ENCODE results near the gene HPSE.

The HPSE gene

GRCh38 chr4:83272900-83273299 lies 61.7 kb downstream of the HPSE start:
- Histone ChIP-seq H3K9ac (ENCODE audit: low read length) (no peak overlapping the region), H3K79me2 (ENCODE audit: insufficient read depth, low read length) (no peaks in the 10 kb centered on the region), H3K4me3 (ENCODE audit: low read depth, low read length, poor library complexity, severe bottlenecking) (no peak overlapping the region), H3K4me1 (ENCODE audit: insufficient read depth, low read length, severe bottlenecking) (no peaks in the 10 kb centered on the region), H3K27me3 (ENCODE audit: insufficient read depth, low read length) (no peaks in the 10 kb centered on the region), H3K36me3 (ENCODE audit: insufficient read depth, low read length) (peaks cover 14% of the 10 kb centered on the region; the same call in 1 of the 2 replicates), H2AFZ (ENCODE audit: low read length) (no peak overlapping the region), H3K9me2 (ENCODE audit: low read depth, low read length) (no peaks in the 10 kb centered on the region), H4K20me1 (ENCODE audit: insufficient read depth, low read length) (no peaks in the 10 kb centered on the region), H3K4me2 (ENCODE audit: low read length) (no peak overlapping the region), H3K9me3 (ENCODE audit: low read length) (no peaks in the 10 kb centered on the region), H3K27ac (ENCODE audit: low read depth, low read length, poor library complexity, severe bottlenecking) (no peak overlapping the region), H3F3A (ENCODE audit: insufficient read depth, low read length) (no peaks in the 10 kb centered on the region)
- TF ChIP-seq CTCF (IDR thresholded peaks at IDR 0.05; ENCODE audit: low read length), result no peak
- no peak for TF ChIP-seq EZH2 (IDR thresholded peaks at IDR 0.05; ENCODE audit: borderline replicate concordance, low read length)

- H3K36me3 ChIP-seq (ENCODE audit: insufficient read depth, low read length), result peaks cover 14% of the 10 kb centered on the region
- no peak overlapping the region for H3K9ac ChIP-seq (ENCODE audit: low read length)
- H3K4me1 ChIP-seq (ENCODE audit: insufficient read depth, low read length, severe bottlenecking), result no peaks in the 10 kb centered on the region
- H3K27me3 ChIP-seq (ENCODE audit: insufficient read depth, low read length), result no peaks in the 10 kb centered on the region
- TF ChIP-seq CTCF (IDR thresholded peaks at IDR 0.05; ENCODE audit: low read length), result no peak
- TF ChIP-seq EZH2 (IDR thresholded peaks at IDR 0.05; ENCODE audit: borderline replicate concordance, low read length), result no peak
- H3F3A ChIP-seq (ENCODE audit: insufficient read depth, low read length), result no peaks in the 10 kb centered on the region
- no peak overlapping the region for H2AFZ ChIP-seq (ENCODE audit: low read length)
- H3K9me3 ChIP-seq (ENCODE audit: low read length), result no peaks in the 10 kb centered on the region
- no peaks in the 10 kb centered on the region for H3K79me2 ChIP-seq (ENCODE audit: insufficient read depth, low read length)
- no peak overlapping the region for H3K27ac ChIP-seq (ENCODE audit: low read depth, low read length, poor library complexity, severe bottlenecking)
- no peaks in the 10 kb centered on the region for H4K20me1 ChIP-seq (ENCODE audit: insufficient read depth, low read length)
- H3K9me2 ChIP-seq (ENCODE audit: low read depth, low read length), result no peaks in the 10 kb centered on the region
- H3K4me3 ChIP-seq (ENCODE audit: low read depth, low read length, poor library complexity, severe bottlenecking), result no peak overlapping the region
- H3K4me2 ChIP-seq (ENCODE audit: low read length), result no peak overlapping the region
Measured at GRCh38 chr4:83269256-83269655, 65.4 kb downstream of the HPSE start.

- Histone ChIP-seq H3K9me3 (ENCODE audit: low read length) (no peaks in the 10 kb centered on the region), H3K27ac (ENCODE audit: low read depth, low read length, poor library complexity, severe bottlenecking) (no peak overlapping the region), H3K4me2 (ENCODE audit: low read length) (no peak overlapping the region), H3K4me1 (ENCODE audit: insufficient read depth, low read length, severe bottlenecking) (no peaks in the 10 kb centered on the region), H3K9ac (ENCODE audit: low read length) (no peak overlapping the region), H3K79me2 (ENCODE audit: insufficient read depth, low read length) (no peaks in the 10 kb centered on the region), H3K27me3 (ENCODE audit: insufficient read depth, low read length) (no peaks in the 10 kb centered on the region), H4K20me1 (ENCODE audit: insufficient read depth, low read length) (no peaks in the 10 kb centered on the region), H3K36me3 (ENCODE audit: insufficient read depth, low read length) (peaks cover 14% of the 10 kb centered on the region), H3F3A (ENCODE audit: insufficient read depth, low read length) (no peaks in the 10 kb centered on the region), H2AFZ (ENCODE audit: low read length) (no peak overlapping the region), H3K9me2 (ENCODE audit: low read depth, low read length) (no peaks in the 10 kb centered on the region), H3K4me3 (ENCODE audit: low read depth, low read length, poor library complexity, severe bottlenecking) (no peak overlapping the region)
- TF ChIP-seq EZH2 (IDR thresholded peaks at IDR 0.05; ENCODE audit: borderline replicate concordance, low read length) (no peak), CTCF (IDR thresholded peaks at IDR 0.05; ENCODE audit: low read length) (no peak)
Measured at GRCh38 chr4:83268491-83268890, 66.2 kb downstream of the HPSE start.
